SU-DHL-6 (cell line): ENCODE measurements around the gene CACNB1.

ENCODE experiments used
- EZH2phosphoT487 ChIP-seq: fragments of 200-600 bp; sonication (generic), shearing (Covaris generic); conservative IDR thresholded peaks from 2 replicates; pipeline ENCODE4 v1.6.1; 2018; ENCODE audit warnings: mild to moderate bottlenecking, antibody characterized with exemption, low read length, moderate library complexity, mixed read lengths
- TF ChIP-seq, protein P1 (sequence below): fragments of 200-600 bp; sonication (generic); IDR thresholded peaks from one replicate; pipeline ENCODE4 v1.5.1; 2017; ENCODE audit warnings: antibody characterized with exemption, mild to moderate bottlenecking, low read length, moderate library complexity; ENCODE audit not compliant: insufficient read depth, poor library complexity, severe bottlenecking

DNA sequence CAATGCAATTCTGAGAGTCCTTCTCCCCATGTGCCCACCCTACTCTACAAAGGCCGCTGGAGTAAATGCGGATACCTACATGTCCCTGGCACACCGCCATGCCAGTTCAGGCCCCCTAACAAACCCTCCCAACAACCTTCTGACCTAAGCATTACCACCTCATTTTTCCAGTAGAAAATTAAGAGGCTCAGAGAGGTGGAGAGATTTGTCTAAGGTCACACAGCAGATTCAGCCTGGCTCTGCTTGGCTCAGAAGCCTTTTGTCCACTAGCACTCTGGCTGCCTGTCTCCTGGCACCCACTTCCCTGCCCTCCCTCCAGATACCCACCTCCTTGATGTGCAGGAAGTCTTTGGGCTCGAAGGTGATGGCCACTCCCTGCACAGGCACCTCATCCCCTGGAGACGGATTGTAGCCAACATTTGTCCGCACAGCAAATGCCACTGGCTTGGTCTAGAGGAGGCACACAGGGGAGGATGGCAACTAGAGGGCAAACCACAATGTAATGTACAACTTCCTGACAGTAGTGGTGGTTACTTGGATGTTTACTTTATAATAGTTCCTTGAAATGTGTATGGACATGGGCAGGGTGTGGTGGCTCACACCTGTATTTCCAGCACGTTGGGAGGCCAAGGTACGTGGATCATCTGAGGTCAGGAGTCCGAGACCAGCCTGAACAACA is 10.2 kb downstream of the CACNB1 start:
- TF ChIP-seq, protein P1, sequence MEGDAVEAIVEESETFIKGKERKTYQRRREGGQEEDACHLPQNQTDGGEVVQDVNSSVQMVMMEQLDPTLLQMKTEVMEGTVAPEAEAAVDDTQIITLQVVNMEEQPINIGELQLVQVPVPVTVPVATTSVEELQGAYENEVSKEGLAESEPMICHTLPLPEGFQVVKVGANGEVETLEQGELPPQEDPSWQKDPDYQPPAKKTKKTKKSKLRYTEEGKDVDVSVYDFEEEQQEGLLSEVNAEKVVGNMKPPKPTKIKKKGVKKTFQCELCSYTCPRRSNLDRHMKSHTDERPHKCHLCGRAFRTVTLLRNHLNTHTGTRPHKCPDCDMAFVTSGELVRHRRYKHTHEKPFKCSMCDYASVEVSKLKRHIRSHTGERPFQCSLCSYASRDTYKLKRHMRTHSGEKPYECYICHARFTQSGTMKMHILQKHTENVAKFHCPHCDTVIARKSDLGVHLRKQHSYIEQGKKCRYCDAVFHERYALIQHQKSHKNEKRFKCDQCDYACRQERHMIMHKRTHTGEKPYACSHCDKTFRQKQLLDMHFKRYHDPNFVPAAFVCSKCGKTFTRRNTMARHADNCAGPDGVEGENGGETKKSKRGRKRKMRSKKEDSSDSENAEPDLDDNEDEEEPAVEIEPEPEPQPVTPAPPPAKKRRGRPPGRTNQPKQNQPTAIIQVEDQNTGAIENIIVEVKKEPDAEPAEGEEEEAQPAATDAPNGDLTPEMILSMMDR, result no peak
- no peak for TF ChIP-seq EZH2phosphoT487
